ENCODE measurements around the gene KCNS1.
"Not testable (repeated sequence)": the region's sequence is repeated elsewhere in the genome, so short reads cannot be mapped to it uniquely, and the experiment has no call there.

The KCNS1 gene

DNA sequence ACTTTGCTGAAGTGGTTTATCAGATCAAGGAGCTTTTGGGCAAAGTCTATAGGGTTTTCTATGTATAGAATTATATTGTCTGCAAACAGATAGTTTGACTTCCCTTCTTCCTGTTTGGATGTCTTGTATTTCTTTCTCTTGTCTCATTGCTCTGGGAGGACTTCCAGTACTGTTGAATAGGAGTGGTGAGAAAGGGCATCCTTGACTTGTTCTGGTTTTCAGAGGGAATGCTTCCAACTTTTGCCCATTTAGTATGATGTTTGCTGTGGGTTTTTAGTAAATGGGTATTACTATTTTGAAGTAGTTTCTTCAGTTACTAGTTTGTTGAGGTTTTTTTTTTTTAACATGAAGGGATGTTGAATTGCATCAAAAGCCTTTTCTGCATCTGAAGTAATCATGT, 36.1 kb downstream of the KCNS1 start:
- Histone ChIP-seq H3K4me1 (ENCODE audit: control insufficient read depth, insufficient read depth, low read length) (no peaks in the 10 kb centered on the region), H3K27me3 (ENCODE audit: control insufficient read depth, insufficient read depth, low read length) (no peaks in the 10 kb centered on the region), H3K9me3 (ENCODE audit: control insufficient read depth, insufficient read depth, low read length) (no peaks in the 10 kb centered on the region), H3K36me3 (ENCODE audit: control insufficient read depth, insufficient read depth, low read length) (no peaks in the 10 kb centered on the region), H3K4me3 (ENCODE audit: low read length) (no peak overlapping the region), H3K27ac (ENCODE audit: low read length) (no peak overlapping the region)
- DNase-seq (ENCODE audit: low read depth, low spot score) = no peak

DNA sequence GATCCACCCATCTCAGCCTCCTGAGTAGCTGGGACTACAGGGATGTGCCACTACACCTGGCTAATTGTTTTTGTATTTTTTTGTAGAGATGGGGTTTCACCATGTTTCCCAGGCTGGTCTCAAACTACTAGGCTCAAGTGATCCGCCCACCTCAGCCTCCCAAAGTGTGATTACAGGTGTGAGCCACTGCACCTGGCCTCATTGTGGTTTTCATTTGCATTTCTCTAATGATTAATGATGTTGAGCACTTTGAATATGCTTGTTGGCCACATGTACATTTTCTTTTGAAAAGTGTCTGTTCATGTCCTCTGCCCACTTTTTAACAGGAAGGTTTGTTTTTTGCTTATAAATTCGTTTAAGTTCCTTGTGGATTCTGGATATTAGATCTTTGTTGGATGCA, 37.8 kb downstream of the KCNS1 start:
- not testable (repeated sequence) for H3K4me3 ChIP-seq (ENCODE audit: low read length); DNase-seq (ENCODE audit: low read depth, low spot score); H3K9me3 ChIP-seq (ENCODE audit: control insufficient read depth, insufficient read depth, low read length); H3K27me3 ChIP-seq (ENCODE audit: control insufficient read depth, insufficient read depth, low read length); H3K27ac ChIP-seq (ENCODE audit: low read length); H3K36me3 ChIP-seq (ENCODE audit: control insufficient read depth, insufficient read depth, low read length); H3K4me1 ChIP-seq (ENCODE audit: control insufficient read depth, insufficient read depth, low read length)
- WGBS (ENCODE audit: insufficient coverage, insufficient read length) = no CpG with 5 or more reads among the region's 2 CpGs

DNA sequence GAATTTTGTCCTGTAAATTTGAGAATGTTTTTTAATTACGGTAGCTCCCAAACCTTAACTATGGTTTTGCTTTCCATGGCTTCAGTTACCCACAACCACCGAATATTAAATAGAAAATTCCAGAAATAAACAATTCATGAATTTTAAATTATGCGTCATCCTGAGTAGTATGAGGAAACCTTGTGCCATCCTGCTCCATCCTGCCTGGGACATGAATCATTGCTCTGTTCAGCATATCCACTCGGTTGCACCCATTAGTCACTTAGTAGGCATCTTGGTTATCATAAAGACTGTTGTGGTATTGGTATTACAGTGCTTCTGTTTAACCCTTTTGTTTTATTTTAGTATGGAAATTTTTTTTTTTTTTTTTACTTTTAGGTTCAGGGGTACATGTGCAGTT, 39.7 kb downstream of the KCNS1 start:
- H3K27me3 ChIP-seq (ENCODE audit: control insufficient read depth, insufficient read depth, low read length) = no peaks in the 10 kb centered on the region
- no peak overlapping the region for H3K4me3 ChIP-seq (ENCODE audit: low read length)
- H3K4me1 ChIP-seq (ENCODE audit: control insufficient read depth, insufficient read depth, low read length) = no peaks in the 10 kb centered on the region
- H3K27ac ChIP-seq (ENCODE audit: low read length) = no peak overlapping the region
- H3K9me3 ChIP-seq (ENCODE audit: control insufficient read depth, insufficient read depth, low read length) = no peaks in the 10 kb centered on the region
- no peak for DNase-seq (ENCODE audit: low read depth, low spot score)
- no CpG with 5 or more reads among the region's 4 CpGs for WGBS (ENCODE audit: insufficient coverage, insufficient read length)
- H3K36me3 ChIP-seq (ENCODE audit: control insufficient read depth, insufficient read depth, low read length) = no peaks in the 10 kb centered on the region

DNA sequence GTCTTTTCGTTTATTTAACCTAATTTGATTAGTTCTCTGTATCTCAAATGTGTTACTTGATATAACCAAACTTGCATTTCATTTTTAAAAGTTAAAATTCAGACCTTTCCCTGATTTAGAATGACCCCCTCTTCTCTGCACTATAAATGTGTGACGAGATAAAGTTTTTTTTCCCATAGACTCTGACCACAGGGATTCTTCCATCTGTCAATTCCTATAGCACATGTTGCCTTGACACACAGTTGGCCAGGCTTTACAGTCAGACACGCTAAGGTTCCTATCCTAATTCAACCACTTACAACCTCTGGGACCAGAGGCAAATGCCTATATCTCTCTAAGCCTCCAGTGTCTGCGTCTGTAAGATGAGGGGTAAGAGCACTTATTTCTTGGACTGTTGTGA, 40.6 kb downstream of the KCNS1 start:
- no peaks in the 10 kb centered on the region for H3K27me3 ChIP-seq (ENCODE audit: control insufficient read depth, insufficient read depth, low read length)
- H3K36me3 ChIP-seq (ENCODE audit: control insufficient read depth, insufficient read depth, low read length) = no peaks in the 10 kb centered on the region
- H3K9me3 ChIP-seq (ENCODE audit: control insufficient read depth, insufficient read depth, low read length) = no peaks in the 10 kb centered on the region
- WGBS (ENCODE audit: insufficient coverage, insufficient read length) = no CpG with 5 or more reads among the region's 4 CpGs
- no peak for DNase-seq (ENCODE audit: low read depth, low spot score)
- no peak overlapping the region for H3K27ac ChIP-seq (ENCODE audit: low read length)
- H3K4me3 ChIP-seq (ENCODE audit: low read length) = no peak overlapping the region
- no peaks in the 10 kb centered on the region for H3K4me1 ChIP-seq (ENCODE audit: control insufficient read depth, insufficient read depth, low read length)

DNA sequence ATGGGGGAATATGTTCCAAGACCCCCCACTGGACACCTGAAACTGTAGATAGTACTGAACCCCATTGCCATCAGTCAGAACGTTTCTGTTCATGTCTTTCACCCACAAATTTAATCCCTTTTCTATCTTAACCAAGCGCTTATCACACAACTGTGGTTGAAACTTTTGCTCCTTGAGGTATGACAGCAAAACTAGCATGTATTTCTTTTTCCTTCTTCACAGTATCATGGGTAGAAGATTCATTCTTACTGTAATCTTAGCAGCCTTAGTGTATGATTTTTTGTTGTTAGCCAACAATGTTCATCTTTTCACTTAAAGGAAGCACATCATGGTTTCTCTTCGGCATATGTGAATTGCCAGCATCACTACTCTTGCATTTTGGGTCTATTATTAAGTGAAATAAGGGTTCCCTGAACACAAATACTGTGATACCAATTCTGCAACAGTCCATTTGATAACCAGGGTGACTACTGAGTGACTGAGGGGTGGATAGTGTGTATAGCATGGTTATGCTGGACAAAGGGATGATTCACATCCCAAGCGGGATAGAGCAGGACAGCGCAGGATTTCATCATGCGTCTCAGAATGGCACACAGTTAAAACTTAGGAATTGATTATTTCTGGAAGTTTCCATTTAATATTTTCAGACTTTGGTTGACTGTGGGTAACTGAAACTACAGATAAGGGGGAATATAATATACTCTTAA, 41.8 kb downstream of the KCNS1 start:
- H3K27me3 ChIP-seq (ENCODE audit: control insufficient read depth, insufficient read depth, low read length) = no peaks in the 10 kb centered on the region
- no CpG with 5 or more reads among the region's 6 CpGs for whole genome bisulfite sequencing (ENCODE audit: insufficient coverage, insufficient read length)
- no peak overlapping the region for H3K4me3 ChIP-seq (ENCODE audit: low read length)
- H3K4me1 ChIP-seq (ENCODE audit: control insufficient read depth, insufficient read depth, low read length) = no peaks in the 10 kb centered on the region
- no peak overlapping the region for H3K27ac ChIP-seq (ENCODE audit: low read length)
- H3K9me3 ChIP-seq (ENCODE audit: control insufficient read depth, insufficient read depth, low read length) = no peaks in the 10 kb centered on the region
- no peaks in the 10 kb centered on the region for H3K36me3 ChIP-seq (ENCODE audit: control insufficient read depth, insufficient read depth, low read length)
- DNase-seq (ENCODE audit: low read depth, low spot score) = no peak

DNA sequence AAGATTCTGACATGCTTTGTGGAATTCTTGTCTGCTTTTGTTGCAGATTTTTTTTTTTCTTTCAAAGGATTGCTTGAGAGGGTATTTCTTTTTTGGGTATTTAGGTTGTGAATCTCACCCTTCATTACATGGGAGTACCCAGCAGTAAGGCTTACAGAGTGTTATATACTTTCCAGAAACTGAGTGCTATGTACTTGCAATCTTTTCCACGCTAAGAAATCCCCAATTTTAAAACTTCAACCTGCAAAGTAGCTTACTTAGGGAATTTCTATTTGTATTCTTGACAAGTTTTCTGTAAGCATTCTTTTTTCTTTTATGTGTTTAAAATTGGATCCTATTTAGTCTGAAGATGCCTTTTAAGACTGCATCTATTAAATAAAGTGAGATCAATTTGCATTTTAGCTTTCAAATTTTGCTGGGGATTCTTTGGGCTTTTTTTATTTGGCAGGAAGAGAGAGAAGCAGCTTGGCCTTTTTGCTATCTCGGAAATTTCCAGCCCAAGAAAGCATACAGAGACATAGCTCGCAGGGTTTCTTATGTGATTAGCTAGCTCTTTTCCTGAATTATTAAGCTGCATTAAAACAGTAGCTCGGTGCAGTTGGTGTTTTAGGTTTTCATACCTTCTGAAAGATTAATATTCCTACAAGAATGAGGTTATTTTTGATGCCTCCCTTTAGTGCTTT, 42.6 kb downstream of the KCNS1 start:
- Histone ChIP-seq H3K36me3 (ENCODE audit: control insufficient read depth, insufficient read depth, low read length) (no peaks in the 10 kb centered on the region), H3K27me3 (ENCODE audit: control insufficient read depth, insufficient read depth, low read length) (no peaks in the 10 kb centered on the region), H3K4me1 (ENCODE audit: control insufficient read depth, insufficient read depth, low read length) (no peaks in the 10 kb centered on the region), H3K9me3 (ENCODE audit: control insufficient read depth, insufficient read depth, low read length) (no peaks in the 10 kb centered on the region), H3K27ac (ENCODE audit: low read length) (no peak overlapping the region), H3K4me3 (ENCODE audit: low read length) (no peak overlapping the region)
- no peak for DNase-seq (ENCODE audit: low read depth, low spot score)
- WGBS (ENCODE audit: insufficient coverage, insufficient read length) = no CpG with 5 or more reads among the region's 4 CpGs

DNA sequence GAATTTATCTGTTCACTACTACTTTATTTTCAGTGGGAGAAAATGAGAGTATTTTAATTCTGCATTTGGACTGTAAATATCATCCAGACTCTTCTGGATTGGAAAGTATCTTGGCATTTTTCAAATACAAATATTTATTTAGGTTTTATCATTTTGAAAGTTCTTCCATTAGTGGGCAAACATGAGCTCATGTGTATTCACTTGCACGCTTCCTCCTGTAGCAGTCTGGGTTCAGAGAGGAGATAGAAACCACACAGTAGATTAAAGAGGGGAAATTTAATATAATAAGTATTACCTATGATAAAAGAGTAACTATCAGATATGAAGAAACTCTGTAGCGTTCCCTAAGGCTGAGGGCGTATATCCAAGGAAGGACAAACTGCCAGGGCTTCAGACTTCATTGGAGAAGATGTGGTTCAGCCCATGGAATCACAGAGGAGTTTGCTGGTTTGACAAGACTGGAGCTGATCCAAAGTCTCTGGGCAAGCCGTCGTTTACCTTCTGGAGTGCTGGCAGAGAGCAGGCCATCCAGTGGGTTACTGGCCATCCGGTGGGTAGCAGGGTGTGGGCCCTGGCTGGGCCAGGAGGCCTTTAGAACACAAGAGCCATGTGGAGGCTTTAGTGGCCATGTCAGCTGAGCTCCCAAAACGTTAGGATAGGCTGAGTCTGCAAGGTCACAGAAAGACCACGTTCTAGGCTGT, 44.3 kb downstream of the KCNS1 start:
- no peaks in the 10 kb centered on the region for H3K27me3 ChIP-seq (ENCODE audit: control insufficient read depth, insufficient read depth, low read length)

DNA sequence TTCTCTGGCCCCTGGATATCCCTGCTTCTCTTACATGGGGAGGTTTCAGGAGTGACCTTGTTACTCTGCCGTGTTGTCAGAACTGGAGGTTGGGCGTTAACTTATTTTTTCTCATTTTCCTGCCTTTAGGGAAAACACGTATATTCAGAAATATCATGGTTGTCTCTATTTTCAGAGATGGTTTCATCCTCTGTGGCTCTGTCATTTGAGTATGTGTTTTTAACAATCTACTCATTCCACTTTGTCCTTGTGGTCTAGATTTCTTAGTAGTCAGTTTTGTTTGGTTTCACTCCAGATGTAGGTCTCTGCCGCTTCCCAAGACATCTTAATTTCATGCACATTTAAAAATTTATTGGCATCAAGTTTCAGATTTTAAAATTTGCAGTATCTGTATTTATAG, 45.9 kb downstream of the KCNS1 start:
- H3K27ac ChIP-seq (ENCODE audit: low read length) = no peak overlapping the region
- no peaks in the 10 kb centered on the region for H3K36me3 ChIP-seq (ENCODE audit: control insufficient read depth, insufficient read depth, low read length)
- no peaks in the 10 kb centered on the region for H3K27me3 ChIP-seq (ENCODE audit: control insufficient read depth, insufficient read depth, low read length)
- H3K4me1 ChIP-seq (ENCODE audit: control insufficient read depth, insufficient read depth, low read length) = no peaks in the 10 kb centered on the region
- no peaks in the 10 kb centered on the region for H3K9me3 ChIP-seq (ENCODE audit: control insufficient read depth, insufficient read depth, low read length)
- DNase-seq (ENCODE audit: low read depth, low spot score) = no peak
- H3K4me3 ChIP-seq (ENCODE audit: low read length) = no peak overlapping the region
- WGBS (ENCODE audit: insufficient coverage, insufficient read length) = no CpG with 5 or more reads among the region's 4 CpGs

More for the DNA sequence above, 44.3 kb downstream of the KCNS1 start:
- Histone ChIP-seq H3K27ac (ENCODE audit: low read length) (no peak overlapping the region), H3K4me1 (ENCODE audit: control insufficient read depth, insufficient read depth, low read length) (no peaks in the 10 kb centered on the region), H3K9me3 (ENCODE audit: control insufficient read depth, insufficient read depth, low read length) (no peaks in the 10 kb centered on the region), H3K36me3 (ENCODE audit: control insufficient read depth, insufficient read depth, low read length) (no peaks in the 10 kb centered on the region), H3K4me3 (ENCODE audit: low read length) (no peak overlapping the region)
- no CpG with 5 or more reads among the region's 8 CpGs for WGBS (ENCODE audit: insufficient coverage, insufficient read length)
- no peak for DNase-seq (ENCODE audit: low read depth, low spot score)

DNA sequence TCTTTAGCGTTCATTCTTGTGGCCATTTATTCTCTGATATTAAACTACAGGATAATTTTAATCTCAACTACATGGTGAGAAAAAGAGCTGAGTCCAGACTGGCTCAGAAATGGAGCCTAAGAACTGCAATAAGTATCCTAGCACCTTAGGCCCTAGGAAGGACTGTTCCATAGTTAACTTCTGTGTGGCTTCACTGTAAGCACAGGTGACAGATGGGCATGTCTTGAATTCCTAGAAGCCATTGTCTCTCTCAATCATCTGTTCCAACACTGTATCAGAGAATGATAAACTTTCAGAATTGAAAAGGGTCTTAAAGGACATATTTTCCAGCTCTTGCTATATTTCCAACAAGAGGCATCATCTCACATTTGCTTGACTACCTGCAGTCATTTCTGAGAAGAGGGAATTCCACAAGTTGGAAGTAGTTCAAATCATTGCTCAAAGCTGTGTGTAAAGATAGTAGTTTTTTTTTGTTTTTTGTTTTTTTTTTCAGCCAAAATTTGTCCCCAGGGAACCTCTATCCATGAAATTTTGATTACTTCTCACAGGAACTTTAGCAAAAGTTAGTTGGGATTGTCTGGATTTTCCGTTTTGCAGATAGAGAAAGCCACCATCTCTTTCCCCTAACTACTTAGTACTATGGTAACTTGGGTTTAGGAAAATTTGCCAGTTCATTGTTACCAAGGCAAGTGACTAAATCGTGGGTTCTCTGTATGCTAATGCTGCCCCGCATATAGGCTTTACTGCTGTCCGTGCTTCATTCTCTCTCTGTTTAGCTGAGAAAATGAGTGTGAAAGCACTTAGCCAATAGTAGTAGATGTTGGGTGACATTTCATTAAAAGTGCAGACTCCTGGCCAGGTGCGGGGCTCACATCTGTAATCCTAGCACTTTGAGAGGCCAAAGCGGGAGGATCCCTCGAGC, 47.2 kb downstream of the KCNS1 start:
- no peak overlapping the region for H3K27ac ChIP-seq (ENCODE audit: low read length)
- H3K4me1 ChIP-seq (ENCODE audit: control insufficient read depth, insufficient read depth, low read length) = no peaks in the 10 kb centered on the region
- DNase-seq (ENCODE audit: low read depth, low spot score) = no peak
- no peaks in the 10 kb centered on the region for H3K27me3 ChIP-seq (ENCODE audit: control insufficient read depth, insufficient read depth, low read length)
- H3K9me3 ChIP-seq (ENCODE audit: control insufficient read depth, insufficient read depth, low read length) = no peaks in the 10 kb centered on the region
- no CpG with 5 or more reads among the region's 8 CpGs for WGBS (ENCODE audit: insufficient coverage, insufficient read length)
- no peaks in the 10 kb centered on the region for H3K36me3 ChIP-seq (ENCODE audit: control insufficient read depth, insufficient read depth, low read length)
- H3K4me3 ChIP-seq (ENCODE audit: low read length) = no peak overlapping the region
